ENCODE data around the gene RRP8. TPM values are rescaled to one million over a fixed set of nuclear protein-coding genes. Genes with fewer than 3 reads are reported as not detected.

The RRP8 gene
- total RNA-seq, 1 experiment from 2014 or later: 16.0 TPM

- Mint-ChIP-seq H3K4me1 (no peaks in the 10 kb centered on the region), H3K4me3 (no peak overlapping the region), H3K27ac (peak overlapping the region in 1 of 3 experiments; percentile 3; a peak in 1 of 7 replicates), H3K27me3 (ENCODE audit: low read depth) (no peaks in the 10 kb centered on the region), H3K9me3 (no peaks in the 10 kb centered on the region), H3K36me3 (ENCODE audit: insufficient read depth in 1 of 3, low read depth in 3 of 3) (no peaks in the 10 kb centered on the region)
- Histone ChIP-seq H3K79me2 (ENCODE audit: insufficient read depth, low read length) (no peaks in the 10 kb centered on the region), H2BK12ac (ENCODE audit: insufficient read length, low read depth, low read length) (no peak overlapping the region), H3K23me2 (ENCODE audit: insufficient read length, low read depth, low read length, poor library complexity, severe bottlenecking) (no peaks in the 10 kb centered on the region), H3K23ac (ENCODE audit: insufficient read length, low read depth, low read length) (no peak overlapping the region), H3K18ac (ENCODE audit: insufficient read length, low read depth, low read length) (no peak overlapping the region), H3K9me3 (ENCODE audit: control insufficient read depth, low read depth, low read length) (no peaks in the 10 kb centered on the region), H2BK20ac (ENCODE audit: low read depth, low read length, poor library complexity, severe bottlenecking) (no peak overlapping the region), H2BK5ac (ENCODE audit: insufficient read length, low read length) (no peak overlapping the region), H3K14ac (ENCODE audit: insufficient read depth, low read length) (no peak overlapping the region), H4K91ac (ENCODE audit: insufficient read length, low read depth, low read length) (no peak overlapping the region), H3K79me1 (ENCODE audit: insufficient read depth, low read depth, low read length, poor library complexity, severe bottlenecking) (no peaks in the 10 kb centered on the region), H3K27ac (ENCODE audit: insufficient read length, low read depth, low read length) (no peak overlapping the region), H3K4me2 (ENCODE audit: insufficient read depth, insufficient read length, low read length) (no peak overlapping the region), H4K8ac (replicated peaks; ENCODE audit: insufficient read length, low read depth, low read length) (no peak overlapping the region), H3K4me1 (ENCODE audit: insufficient read depth, low read length) (no peaks in the 10 kb centered on the region), H2BK15ac (ENCODE audit: low read depth, low read length) (no peak overlapping the region), H3K4ac (ENCODE audit: low read depth, low read length) (no peak overlapping the region), H3T11ph (ENCODE audit: low read length) (no peak overlapping the region), H3K27me3 (ENCODE audit: insufficient read depth, low read length) (no peaks in the 10 kb centered on the region), H2BK120ac (ENCODE audit: low read depth, low read length, poor library complexity, severe bottlenecking) (no peak overlapping the region), H3K56ac (ENCODE audit: insufficient read length, low read depth, low read length) (no peak overlapping the region), H4K20me1 (ENCODE audit: control insufficient read depth, insufficient read depth, insufficient read length) (no peaks in the 10 kb centered on the region), H2AK5ac (ENCODE audit: insufficient read length, low read length) (no peak overlapping the region), H4K5ac (ENCODE audit: insufficient read length, low read depth, low read length) (no peak overlapping the region), H2AFZ (ENCODE audit: low read length) (no peak overlapping the region), H3K9ac (ENCODE audit: extremely low read depth, insufficient read length, low read length) (no peak overlapping the region)
- WGBS (ENCODE audit: extremely low coverage, insufficient read length, low lambda C conversion rate): no CpG with 5 or more reads among the region's 6 CpGs
- no peak for DNase-seq
- TF ChIP-seq CTCF (conservative IDR thresholded peaks at IDR 0.05): no peak
Observed at GRCh38 chr11:6576471-6577373, 26.7 kb downstream of the RRP8 start.
